GM12891 (cell line): ENCODE measurements around the gene GPR62.

Source experiments
- DNase-seq: peaks from one replicate; pipeline ENCODE4 v3.0.0; 2011; ENCODE audit warnings: low spot score; ENCODE audit not compliant: insufficient read length
- FAIRE-seq: peaks from 2 replicates; lab custom pipeline; 2011; peaks lifted over from hg19 to GRCh38; lab: Jason Lieb, UNC
- PAX5 ChIP-seq: IDR thresholded peaks from 2 replicates; pipeline ENCODE4 v1.6.1; 2011; ENCODE audit warnings: low read length, moderate library complexity, mild to moderate bottlenecking; ENCODE audit not compliant: insufficient read depth, severe bottlenecking
- POLR2A ChIP-seq: IDR thresholded peaks from 2 replicates; pipeline ENCODE4 v1.6.1; 2011; ENCODE audit warnings: low read depth, low read length, control low read depth
- POLR2AphosphoS5 ChIP-seq: IDR thresholded peaks from 2 replicates; pipeline ENCODE4 v1.6.1; 2011; ENCODE audit warnings: low read depth, low read length, control low read depth
- POU2F2 ChIP-seq: IDR thresholded peaks from 2 replicates; pipeline ENCODE4 v1.6.1; 2011; ENCODE audit warnings: low read depth, mild to moderate bottlenecking, control low read depth, low read length, moderate library complexity
- SPI1 ChIP-seq: IDR thresholded peaks from 2 replicates; pipeline ENCODE4 v1.6.1; 2011; ENCODE audit warnings: low read depth, low read length, control low read depth
- TAF1 ChIP-seq: IDR thresholded peaks from 2 replicates; pipeline ENCODE4 v1.6.1; 2011; ENCODE audit warnings: low read depth, low read length, control low read depth

Gene GPR62

DNA sequence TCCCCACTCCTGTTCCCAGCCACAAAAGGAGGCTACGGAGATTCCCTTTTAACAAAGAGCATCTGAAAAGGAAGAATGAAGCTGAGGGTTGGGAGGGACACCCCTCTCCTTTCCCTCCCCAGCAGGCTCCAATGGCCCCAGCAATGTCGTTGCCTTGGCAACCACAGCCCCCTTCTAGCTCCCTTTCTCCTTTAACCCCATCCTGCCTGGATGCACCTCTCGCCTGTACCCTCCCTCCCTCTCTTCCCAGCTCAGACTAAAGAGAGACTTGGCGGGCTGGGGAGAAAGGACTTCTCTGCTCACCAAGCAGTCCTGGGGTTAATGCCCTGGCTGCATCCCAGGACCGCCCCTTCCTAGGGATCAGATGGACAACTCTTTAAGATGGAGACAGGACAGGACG, 47.6 kb downstream of the GPR62 start:
- no peak for DNase-seq
- FAIRE-seq, result no peak
- TF ChIP-seq PAX5 (no peak), SPI1 (no peak), POU2F2 (no peak), TAF1 (no peak), POLR2A (no peak), POLR2AphosphoS5 (no peak)

DNA sequence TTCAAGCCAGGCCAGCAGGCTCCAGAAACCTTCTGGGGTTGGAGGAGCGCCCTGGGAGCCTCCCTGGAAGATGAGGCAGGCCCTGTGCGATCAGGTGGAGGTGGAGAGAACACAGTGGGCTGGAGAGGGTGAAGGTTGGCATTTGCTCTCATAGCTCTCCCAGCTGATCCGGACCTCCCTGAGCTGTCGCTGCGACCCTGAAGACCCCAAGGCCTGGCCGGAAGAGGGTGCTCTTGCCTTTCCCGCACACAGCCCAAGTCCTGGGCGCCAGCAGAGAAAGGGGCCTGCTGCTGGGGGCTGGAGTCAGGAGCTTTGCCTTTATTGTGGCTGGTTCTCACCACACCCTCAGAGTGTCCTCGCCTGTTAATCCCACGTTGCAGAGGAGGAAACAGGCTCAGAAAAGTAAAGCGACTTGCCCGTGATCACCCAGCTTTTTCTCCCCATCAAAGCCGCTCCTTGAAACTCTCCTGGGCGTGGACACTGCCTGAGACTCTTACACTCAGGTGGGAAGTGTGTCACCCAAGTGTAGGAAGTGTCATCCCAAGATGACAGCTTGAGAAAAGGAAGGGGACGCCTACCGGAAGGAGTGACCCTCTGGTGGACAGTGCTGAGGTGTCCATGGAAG, 49.1 kb downstream of the GPR62 start:
- TF ChIP-seq SPI1, result no peak
- TF ChIP-seq POLR2AphosphoS5, result no peak
- TF ChIP-seq TAF1, result no peak
- no peak for TF ChIP-seq POU2F2
- no peak for TF ChIP-seq POLR2A
- no peak for TF ChIP-seq PAX5
- FAIRE-seq, result no peak
- no peak for DNase-seq

DNA sequence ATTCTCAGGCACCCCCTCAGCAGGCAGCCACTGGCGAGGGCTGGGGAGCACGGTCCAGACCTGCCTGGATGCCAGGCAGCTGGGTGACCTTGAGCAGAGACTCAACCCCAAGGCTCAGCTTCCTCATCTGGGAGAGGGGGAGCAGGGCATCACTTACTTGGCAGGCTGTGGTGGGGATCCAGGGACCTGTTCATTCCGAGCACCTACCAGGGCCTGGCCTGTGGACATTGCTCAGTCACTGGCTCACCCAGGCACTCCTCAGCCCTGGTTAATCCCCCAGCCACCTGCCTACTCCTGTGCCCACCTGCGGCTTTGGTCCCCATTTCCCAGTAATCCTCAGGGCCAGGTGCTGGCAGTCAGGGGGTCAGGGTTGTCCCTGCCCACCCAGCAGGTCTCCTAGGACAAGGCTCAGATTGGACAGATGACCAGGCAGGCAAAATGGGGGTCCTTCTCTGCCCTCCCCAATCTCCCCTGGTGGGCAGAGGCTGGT, 49.8 kb downstream of the GPR62 start:
- DNase-seq, result no peak
- FAIRE-seq, result no peak
- TF ChIP-seq TAF1 (no peak), POLR2A (no peak), POU2F2 (no peak), SPI1 (no peak), PAX5 (no peak), POLR2AphosphoS5 (no peak)

DNA sequence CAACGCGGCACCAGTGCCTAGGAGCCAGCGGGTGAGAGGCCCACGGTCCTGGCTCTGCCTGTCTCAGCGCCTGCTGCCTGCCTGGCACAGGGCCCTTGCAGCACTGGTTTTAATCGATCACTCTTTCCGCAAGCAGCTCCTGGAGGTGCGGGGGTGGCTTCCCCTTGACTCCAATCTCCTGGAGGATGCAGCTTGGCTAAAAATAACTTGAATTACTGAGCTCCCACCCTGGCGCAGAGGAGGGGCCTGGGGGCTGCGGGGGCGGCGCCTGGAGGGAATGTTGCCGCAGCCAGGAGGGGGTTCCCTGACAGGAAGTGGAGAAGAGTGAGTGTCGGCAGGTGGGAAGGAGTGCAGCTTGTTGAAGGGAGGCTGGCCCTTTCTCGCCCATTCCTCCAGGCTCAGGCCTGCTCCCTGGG, 50.4 kb downstream of the GPR62 start:
- no peak for DNase-seq
- peak; percentile 58 for FAIRE-seq
- TF ChIP-seq PAX5, result no peak
- no peak for TF ChIP-seq POU2F2
- no peak for TF ChIP-seq TAF1
- TF ChIP-seq POLR2AphosphoS5, result no peak
- no peak for TF ChIP-seq SPI1
- no peak for TF ChIP-seq POLR2A

DNA sequence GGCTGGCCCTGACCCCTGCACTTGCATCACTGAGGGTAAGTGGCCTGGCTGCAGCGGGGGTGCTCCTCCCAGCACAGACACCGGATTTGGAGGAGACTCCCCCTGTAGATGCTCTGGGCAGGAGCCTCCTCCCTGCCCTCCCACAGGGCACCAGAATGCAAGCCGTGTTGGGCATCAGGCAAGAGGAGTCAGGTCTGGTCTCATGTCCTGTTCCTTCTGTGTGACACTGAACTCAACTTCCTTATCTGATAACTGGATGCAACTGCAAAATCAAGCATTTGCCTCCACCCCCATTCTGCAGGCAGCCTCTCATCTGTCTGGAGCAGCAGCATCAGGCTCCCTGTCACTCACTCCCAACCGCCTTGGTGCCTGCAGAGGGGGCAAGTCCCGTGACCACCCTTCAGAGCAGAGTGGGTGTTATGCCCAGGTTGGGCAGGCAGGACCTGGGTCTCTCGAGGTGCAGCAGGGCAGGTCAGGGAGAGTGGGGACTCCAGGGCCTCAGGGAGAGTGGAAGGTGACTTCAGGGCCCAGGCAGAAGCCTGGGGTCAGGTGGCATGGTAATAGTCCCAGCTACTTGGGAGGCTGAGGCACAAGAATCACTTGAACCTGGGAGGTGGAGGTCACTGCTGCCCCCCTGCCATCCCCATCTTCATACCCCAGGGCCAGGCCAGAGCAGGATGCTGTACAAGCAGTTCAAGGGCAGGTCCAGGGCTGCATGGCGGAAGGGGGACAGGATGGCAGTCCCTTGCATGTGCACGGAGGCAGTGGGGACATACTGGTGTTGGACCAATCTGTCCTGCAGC, 51.0 kb downstream of the GPR62 start:
- DNase-seq (no peak), FAIRE-seq (no peak)
- TF ChIP-seq PAX5 (no peak), TAF1 (no peak), SPI1 (no peak), POLR2AphosphoS5 (no peak), POLR2A (no peak), POU2F2 (no peak)

DNA sequence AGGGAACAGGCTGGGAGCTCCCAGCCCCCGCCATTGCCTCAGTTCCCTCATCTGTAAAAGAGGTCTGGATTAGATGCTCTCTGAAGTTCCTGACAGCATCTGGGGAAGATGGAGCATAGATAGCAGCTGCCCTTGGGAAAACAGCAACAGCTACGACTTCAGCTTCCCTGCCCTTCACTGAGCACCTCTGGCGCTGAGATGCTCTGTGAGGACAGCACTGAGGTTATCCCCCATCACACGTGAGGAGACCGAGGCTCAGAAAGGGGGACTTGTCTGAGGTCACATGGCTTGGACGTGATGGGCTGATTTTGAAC, 51.6 kb downstream of the GPR62 start:
- DNase-seq (no peak), FAIRE-seq (no peak)
- TF ChIP-seq POLR2AphosphoS5 (no peak), POU2F2 (no peak), POLR2A (no peak), SPI1 (no peak), PAX5 (no peak), TAF1 (no peak)
